Activated CD8-positive, alpha-beta memory T cell treated with anti-CD3 and anti-CD28 coated beads for 4 hours (primary cell): ENCODE data around the gene SLC39A11.

Experiments
- DNase-seq, 2 donors: peaks; one replicate each; pipeline ENCODE4 v3.0.0-alpha.2; 2020; ENCODE audit warnings: low read depth in 2 of 2

SLC39A11 gene

DNA sequence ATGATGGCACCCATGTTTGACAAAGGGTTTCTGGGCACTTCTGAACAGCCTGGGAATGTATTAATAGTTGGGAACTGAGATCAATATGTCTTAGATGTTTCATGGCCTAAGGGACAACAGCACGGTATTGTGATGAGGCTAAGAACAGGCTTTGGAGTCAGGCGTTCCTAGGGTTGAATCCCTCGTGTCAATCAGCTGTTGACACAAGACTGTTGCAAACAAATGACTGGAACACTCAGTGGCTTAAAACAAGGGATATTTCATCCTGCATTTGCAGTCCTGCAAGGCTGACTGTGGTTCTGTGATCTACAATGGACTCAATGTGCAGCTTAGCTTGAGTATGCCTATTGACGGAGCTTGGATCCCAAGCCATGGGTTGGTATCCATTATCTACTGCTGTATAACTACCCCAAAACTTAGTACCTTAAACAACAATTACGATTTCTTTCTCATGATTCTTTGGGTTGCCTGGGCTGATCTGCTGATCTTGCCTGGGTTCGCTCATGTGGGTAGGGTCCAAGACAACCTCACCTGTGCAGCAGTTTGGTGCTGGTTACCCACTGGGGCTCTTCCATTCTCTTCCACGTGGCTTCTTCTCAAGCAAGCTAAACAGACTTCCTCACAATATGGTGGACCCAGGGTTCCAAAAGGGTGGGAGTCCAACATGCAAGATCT is 472.4 kb downstream of the SLC39A11 start:
- no peak for DNase-seq

DNA sequence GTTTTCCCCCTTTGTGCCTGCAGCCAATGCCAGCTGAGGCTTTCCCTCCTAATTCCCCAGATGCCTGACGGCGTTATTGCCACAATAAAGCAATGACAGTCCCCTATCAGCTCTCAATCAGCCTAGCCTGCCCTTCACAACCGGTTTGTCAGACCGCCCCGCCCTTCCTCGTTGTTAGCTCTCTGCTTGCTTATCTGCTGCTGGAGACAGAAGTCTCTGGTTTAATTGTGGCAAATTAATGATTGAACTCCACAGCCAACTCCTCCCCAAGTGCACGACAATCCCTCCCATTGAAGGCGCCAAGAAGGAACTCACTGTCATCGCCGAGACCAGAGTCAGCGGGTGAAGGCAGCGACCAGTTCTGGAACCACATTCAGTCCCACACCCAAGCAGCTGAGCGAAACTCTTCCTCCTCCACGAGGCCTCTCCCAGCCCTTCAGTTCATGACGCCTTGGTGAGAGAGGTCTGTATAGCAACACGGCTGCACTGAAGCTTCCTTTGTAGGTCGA is 474.4 kb downstream of the SLC39A11 start:
- DNase-seq = no peak

DNA sequence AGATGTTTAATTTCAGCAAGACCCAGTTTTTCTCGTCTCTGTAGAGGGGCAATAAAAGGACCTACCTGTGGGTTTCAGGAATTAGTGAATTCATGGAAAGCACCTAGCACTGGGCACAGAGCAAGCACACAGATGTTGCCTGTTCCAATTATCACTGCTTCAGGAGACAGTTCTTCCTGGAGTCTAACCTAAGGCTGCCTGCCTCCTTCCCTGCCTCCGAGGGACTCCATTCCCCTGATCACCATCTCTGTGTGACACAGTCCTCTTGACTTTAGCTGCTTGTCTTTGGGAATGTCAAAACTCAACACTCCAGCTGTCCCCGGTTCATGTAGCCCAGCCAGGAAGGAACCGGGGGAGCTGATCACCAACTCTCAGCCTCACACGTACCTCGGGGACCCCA is 474.9 kb downstream of the SLC39A11 start:
- no peak for DNase-seq

DNA sequence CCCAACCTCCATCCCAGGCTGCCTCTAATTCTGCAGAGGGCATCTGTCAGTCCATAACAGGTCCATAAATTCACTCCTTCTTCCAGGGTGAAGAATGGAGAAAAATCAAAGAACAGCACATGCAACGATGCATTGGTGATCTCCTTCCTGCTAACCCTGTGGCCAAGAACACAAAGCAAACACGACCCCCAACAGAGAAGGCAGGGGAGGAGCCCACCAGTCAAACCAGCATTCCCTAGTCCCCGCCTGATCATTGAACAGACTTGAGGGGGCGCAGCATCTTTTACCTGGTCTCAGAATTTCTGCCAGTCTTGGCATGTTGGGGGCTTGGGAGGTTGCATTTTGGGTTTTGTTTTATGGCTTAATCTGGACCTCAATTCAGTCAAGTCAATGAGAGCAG is 476.0 kb downstream of the SLC39A11 start:
- DNase-seq = no peak

DNA sequence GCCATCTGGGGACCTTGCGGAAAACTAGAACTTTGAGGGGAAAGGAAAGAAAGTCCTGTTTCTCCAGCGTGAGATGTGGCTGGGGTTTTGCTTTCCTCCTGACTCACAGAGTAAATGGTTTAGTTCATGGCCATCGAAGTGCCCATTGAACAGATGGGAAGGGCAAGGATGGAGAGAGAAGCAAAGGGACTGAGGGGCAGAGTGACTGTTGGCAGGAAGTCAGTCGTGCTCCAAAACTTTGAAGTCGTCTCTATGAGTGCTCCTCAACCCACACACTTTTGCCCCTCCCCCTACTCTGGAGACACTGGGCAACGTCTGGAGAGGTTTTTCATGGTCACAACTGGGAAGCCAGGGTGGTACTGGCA is 476.9 kb downstream of the SLC39A11 start:
- no peak for DNase-seq

DNA sequence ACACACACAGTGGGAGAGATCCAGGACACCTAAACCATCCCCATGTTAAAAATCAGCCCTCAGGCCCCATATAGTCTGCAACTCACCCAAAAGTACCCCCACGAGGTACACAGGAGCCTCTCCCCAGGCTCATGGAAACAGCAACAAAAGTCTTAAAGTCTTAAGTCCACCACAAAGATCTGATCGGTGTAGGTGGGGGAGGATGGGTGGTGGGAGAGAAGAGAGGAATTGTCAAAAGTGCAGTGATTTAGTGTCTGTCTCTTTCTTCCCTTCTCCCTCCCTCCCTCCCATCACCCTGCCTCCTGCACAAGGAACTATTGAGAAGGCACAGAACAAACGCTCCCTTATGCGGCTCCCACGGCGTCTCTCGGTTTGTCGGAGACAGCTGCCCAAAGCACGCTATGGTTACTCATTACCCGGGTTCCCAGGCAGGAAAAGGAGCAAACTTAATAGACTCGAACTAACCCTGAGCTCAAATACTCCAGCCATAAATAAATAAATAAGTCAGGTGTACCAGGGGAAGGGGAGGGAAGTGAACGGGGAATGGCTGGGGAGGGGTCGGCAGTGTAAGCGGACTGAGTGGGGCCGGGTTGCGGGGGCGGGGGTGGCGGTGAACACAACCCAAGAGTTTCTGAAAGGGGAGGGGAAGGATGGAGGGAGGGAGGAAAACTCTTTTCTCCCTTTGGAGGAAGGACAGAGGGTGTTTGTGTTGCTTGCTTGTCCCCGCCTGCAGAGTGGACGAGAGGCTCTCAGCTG is 477.4 kb downstream of the SLC39A11 start:
- DNase-seq = no peak

DNA sequence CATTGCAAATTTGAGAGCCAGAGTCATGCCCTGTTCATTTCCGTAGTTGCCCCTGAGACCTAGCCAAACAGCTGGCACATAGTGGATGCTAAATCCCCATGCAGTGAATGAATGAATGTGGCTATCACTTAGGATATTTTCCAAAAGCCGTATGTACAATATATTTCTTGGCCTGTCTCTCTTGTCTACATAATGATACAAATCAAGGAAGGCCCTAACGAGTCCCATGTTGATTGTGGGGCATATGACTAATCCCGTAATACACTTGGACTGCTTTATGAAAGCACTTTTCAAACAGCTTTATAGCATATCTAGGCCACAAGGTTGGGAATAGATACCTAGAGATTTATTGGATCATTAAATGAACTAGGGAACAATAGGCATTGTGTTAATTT is 478.0 kb downstream of the SLC39A11 start:
- no peak for DNase-seq

DNA sequence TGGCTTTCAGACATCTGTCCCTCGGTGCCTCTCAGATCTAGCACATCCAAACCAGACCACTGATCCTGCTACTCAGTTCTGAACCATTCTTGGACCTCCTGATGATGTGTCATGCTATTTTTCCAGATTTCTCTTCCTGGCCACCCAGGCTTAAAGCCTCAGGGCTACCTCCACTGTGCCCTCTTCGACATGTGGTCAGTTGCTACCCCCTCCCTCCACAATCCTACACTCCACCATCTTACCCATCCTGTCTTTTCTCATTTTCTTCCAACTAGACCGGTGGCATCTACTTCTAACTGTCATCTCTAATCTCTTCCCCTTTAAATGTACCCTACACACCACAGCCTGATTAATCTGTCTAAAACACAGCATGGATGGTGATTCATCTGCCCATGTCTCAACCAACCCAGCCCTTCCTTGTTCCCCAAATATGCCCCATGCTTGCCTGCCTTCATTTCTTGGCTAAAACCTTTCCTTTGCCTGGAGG is 478.6 kb downstream of the SLC39A11 start:
- DNase-seq = no peak

DNA sequence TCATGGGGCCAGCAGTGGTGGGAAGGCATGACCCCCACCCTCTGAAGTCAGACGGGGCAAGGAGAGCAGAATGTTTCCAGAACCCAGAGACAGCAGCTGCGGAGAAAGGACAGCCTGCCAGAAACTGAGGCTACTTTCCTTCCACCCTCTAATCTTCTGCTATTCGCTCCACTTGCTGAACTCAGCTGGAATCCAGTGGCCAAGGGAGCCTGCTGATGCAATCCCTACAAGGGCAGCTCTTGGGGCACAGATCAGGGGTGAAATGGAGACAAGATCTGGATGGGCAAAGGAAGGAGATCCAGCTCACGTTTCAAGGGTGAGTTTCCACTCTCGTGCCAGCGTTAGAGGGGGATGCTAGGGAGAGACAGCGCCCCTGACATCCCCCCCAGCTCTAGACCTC is 479.1 kb downstream of the SLC39A11 start:
- DNase-seq = no peak

DNA sequence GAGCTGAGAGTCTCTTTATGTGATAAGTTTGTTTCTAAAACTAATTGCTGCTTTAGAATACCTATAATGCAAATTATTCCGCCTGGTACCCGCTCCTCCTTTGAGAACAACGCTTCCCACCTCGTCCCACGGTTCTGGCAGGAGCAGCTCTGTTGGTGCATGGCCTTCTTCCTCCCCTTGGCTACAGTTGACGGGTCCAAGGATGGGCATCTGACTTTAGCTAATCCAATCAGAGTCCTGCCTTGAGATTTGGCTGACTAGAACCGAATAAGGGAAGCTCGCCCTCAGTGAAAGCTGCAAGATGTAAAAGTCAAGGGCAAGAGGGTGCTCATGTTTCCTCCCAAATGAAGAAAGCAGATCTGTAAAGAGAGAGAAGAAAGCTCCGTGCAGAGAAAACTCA is 481.3 kb downstream of the SLC39A11 start:
- DNase-seq = no peak

DNA sequence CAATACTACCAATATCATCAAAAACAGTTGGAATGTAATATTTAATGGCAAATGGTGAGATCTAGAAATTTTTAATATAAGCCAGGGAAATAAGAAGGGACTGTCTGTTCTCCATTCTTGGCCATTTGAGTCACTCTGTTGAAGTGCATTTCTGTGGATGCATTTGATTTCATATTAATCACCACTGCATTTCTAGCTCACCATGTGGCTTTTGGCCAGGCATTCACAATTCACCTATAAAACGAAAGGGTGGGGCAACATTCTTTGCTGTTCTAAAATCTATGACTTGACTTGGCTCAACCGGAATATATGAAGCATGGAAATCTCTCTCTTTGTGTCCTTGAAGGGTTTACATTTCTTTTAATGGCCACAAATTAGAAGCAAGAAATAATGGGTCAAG is 483.0 kb downstream of the SLC39A11 start:
- DNase-seq = no peak

DNA sequence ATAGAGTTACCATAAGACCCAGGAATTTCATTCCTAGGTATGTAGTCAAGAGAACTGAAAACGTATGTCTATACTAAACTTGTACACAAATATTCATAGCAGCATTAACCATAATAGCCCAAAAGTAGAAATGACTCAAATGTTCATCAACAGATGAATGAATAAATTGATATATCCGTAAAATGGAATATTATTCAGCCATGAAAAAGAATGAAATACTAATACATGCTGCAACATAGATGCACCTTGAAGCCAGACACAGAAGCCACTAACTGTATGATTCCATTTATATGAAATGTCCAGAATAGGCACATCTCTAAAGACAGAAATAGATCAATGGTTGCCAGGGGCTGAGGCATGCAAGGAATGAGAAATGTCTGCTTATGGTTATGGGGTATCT is 484.1 kb downstream of the SLC39A11 start:
- no peak for DNase-seq

DNA sequence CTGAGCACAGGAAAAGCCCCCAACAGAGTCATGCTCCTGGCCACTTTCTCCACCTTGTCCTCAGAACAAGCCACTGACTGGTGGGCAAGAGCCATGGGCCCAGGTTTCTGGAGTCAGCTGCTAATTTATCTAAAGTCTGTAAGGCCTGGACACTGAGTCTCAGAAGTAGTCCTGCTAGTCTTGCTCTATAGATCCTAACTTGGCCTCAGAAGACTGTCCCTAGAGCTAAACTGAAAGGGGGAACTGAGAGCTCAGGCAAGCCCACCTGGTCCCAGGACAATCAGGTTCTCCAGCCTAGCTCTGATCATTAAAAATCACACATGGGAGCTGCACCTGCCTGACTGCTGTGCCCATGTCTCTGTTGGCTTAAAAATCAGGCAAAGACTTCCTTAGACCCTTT is 485.8 kb downstream of the SLC39A11 start:
- no peak for DNase-seq

DNA sequence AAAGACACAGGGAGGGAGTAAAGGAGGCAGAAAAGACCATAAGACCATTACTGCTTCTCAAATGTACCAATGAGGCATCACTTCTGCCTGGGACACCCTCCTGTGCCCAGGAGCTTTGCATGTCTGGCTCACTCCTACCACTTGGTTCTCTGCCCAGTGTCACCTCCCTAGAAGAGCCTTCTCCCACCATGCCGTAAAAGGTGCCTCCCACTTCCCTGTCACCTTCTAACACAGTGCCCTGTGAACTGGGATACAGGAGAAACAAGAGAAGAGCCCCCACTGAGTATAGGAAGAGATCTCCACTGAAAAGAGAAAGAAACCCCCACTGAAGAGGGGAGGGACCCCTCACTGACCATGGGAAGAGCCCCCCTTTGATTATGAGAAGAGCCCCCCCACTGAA is 486.9 kb downstream of the SLC39A11 start:
- no peak for DNase-seq

DNA sequence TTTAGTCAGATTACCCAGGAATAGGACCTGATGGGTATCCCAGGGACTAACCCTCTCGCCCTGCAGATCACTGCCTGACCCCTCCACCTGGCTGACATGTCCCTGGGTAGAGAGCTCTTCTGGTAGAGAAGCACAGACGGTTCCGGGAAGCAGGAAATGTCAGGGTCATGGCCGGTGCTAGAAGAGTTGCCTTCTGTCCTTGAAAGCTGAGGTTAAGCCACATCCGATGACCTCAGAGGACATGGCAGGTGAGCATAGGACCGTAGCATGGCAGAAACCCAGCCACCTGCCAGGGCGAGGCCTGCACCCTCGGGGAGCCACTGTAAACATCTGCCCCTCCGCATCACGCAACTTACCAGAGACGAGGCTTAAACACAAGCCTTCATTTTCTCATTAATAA is 488.0 kb downstream of the SLC39A11 start:
- DNase-seq = no peak

DNA sequence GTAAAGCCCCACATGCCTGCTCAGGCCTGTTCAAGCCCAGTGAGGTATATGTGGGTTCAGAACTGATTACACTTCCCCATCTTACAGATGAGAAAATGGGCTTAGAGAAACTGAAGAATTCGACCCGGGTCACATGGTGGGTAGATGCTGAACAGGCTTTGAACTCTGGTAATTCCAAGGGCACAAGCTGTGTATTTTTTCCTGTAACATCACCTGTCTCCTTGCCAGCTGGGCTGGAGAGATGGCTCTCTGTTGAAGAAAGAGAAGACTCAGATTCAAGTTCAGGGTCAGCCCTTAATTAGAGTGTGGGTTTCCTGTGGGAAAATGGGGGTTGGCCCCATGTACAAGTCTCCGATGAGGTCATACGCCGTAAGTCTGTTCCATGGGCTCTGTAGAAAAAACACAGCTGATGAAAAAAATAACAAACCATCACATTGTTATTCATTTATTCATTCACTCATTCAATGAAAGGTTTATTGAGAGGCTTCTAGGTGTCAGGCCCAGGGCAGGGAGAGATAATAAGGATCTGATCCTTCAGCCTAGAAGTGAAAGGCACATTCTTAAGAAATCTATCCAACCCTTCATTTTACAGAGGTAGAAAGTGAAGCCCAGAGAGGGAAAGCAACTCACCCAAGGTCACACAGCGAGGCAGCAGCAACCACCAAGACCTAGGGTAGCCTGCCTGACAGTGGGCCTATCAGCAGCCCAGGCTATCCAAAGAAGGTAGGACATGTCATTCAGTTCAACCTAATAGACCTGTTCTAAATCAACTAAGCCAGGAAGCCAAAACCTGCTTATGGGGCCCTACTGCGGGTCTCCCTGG is 488.9 kb downstream of the SLC39A11 start:
- DNase-seq = no peak

DNA sequence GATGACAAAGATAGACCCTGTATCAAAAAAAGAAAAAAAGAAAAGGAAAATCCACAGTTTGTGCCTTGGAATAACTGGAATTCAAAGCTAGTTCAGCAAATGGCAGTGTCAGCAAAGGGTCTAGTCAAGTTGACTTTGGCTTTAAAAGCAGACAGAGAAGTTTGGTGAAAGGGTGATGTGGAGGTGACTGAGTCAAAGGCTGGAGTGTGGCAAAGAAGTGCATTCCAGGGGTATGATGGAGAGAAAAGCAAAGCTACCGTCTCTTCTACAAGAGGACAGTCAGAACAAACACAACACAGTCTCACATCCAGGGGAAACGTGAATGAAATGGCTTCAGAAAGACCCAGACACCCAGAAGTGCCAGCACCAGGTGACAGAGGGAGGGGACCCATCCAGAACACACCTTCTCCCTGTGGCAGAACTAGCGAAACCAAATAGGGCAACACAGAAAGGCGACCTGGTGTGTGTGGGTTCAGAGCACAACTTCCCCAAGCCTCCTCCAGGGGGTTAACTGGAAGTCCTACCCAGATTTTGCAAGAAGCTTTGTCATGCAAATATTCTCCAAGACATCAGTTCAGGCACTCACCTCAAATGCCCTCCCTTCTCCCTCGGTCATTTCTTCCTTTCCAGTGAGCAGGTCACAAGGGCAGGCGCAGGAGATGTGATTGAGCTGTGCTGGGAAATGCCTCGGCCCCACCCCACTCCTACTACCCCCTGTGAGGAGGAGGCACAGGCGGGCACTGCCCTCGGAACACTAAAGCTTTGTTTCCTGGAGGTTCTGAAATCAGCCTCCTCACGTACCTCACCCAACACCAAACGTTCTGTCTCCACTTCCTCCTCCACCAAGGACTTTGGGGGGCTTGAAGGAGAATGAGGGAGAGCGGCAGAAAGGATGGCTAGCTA is 489.7 kb downstream of the SLC39A11 start:
- no peak for DNase-seq

DNA sequence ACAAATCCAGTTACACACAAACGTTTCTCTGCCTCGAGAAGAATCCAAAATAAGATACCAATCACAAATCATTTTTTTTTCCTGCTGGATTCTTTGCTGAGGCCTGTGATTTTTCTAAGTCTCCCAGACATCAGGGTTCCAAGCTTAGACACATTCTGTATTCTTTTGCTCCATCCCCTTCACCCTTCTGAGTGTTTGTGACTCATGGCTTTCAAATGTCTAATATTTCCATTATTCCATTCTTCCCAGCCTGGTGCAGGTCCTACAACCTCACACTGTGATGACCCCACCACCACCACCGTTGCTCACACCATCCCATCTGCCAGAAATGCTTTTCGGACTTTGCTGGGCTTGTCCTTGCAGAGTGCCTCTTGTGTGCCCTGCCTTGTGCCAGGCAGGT is 491.6 kb downstream of the SLC39A11 start:
- DNase-seq = no peak

DNA sequence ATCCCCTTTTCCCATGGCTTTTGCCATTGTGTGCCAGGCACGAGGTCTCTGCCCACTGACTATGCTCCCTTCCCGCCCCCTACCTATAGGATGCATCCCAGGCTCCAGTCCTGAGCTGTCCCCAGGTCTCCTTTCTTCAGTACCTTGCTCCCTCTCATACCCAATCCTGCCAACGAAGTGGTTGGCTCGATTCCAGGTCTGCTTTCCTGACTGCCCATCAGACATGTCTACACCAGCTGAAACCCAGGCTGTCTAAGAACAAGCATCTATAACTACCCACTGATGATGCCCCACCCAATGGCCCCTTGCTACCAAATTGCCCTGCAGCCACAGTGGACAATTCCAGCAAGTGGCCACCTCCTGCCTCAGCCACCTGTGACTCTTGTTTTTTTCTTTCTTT is 492.6 kb downstream of the SLC39A11 start:
- no peak for DNase-seq

DNA sequence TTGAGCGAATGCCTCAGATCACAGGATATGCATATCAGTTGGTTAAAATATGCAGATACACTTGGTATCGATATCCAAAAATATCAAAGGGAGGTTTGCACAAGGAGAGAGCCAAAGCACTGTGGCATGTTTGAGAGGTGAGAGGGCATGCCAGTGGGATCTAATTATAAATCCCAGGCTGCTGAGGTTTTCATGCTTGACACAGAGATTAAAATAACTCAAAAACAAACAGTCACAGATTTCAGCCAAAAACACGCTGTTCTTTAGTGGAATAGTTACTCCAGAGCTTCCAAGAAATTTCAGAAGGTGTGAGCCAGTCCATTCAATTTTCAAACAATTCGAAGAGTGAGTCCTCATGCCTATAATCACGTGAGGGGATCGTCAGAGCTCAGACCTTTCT is 493.8 kb downstream of the SLC39A11 start:
- DNase-seq = no peak

DNA sequence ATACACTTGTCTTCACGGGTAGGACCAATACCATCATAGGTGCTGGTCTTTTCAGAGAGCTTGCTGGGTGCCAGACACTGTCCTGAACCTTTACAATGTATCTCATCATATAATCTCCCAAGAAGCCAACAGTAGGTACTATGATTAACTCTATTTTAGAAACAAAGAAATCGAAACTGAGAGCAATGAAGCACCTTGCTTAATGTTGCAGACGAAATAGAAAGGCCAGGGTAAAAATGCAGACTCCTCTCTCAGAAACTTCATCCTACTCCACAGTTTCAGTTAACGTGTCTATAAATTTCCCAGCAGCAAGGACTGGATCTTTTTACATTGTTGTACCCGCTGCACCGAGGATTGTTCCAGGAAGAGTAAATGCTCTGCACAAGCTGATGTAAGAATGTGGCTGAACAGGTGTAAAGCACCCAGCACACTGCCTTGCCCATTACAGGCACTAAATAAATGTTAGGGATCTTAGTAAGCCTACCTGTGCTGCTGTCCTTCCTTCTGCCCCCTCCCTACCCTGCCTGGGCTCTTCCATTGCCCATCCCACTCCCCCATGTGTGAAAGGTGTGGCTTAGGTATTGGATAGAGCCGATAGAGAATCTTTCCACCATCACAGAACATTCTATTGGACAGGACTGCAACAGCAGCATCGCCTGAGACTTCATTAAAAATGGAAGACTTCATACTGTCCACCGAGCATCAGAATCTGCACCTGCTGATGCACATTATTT is 495.0 kb downstream of the SLC39A11 start:
- no peak for DNase-seq
